HG03378 (cell line): Measurements from ENCODE around the gene KLHL35.

Experiments
- ATAC-seq: cut with Tn5 transposase; IDR thresholded peaks from one replicate; pipeline ENCODE4 v1.9.1; 2021; ENCODE audit warnings: mild to moderate bottlenecking, moderate library complexity; ENCODE audit not compliant: unreplicated experiment

Gene KLHL35

GRCh38 chr11:75469785-75470405 lies 36.9 kb upstream of the KLHL35 start:
- no peak for ATAC-seq

- ATAC-seq: no peak
Observed at GRCh38 chr11:75468534-75469340, 35.7 kb upstream of the KLHL35 start.

GRCh38 chr11:75467881-75468280 lies 34.9 kb upstream of the KLHL35 start:
- no peak for ATAC-seq

- ATAC-seq: no peak
Observed at GRCh38 chr11:75467311-75467710, 34.3 kb upstream of the KLHL35 start.

- no peak for ATAC-seq
Observed at GRCh38 chr11:75465701-75466531, 32.9 kb upstream of the KLHL35 start.

GRCh38 chr11:75463106-75463774 lies 30.2 kb upstream of the KLHL35 start:
- no peak for ATAC-seq

- no peak for ATAC-seq
Observed at GRCh38 chr11:75462117-75462653, 29.2 kb upstream of the KLHL35 start.

GRCh38 chr11:75461151-75461550 lies 28.1 kb upstream of the KLHL35 start:
- no peak for ATAC-seq

- no peak for ATAC-seq
Observed at GRCh38 chr11:75456596-75457183, 23.7 kb upstream of the KLHL35 start.

- no peak for ATAC-seq
Observed at GRCh38 chr11:75454987-75455386, 22.0 kb upstream of the KLHL35 start.

- ATAC-seq: no peak
Observed at GRCh38 chr11:75453916-75454655, 21.1 kb upstream of the KLHL35 start.

- ATAC-seq: no peak
Observed at GRCh38 chr11:75450826-75451821, 18.1 kb upstream of the KLHL35 start.

GRCh38 chr11:75450236-75450635 lies 17.2 kb upstream of the KLHL35 start:
- no peak for ATAC-seq

- no peak for ATAC-seq
Observed at GRCh38 chr11:75449776-75450175, 16.8 kb upstream of the KLHL35 start.

GRCh38 chr11:75449271-75449670 lies 16.3 kb upstream of the KLHL35 start:
- no peak for ATAC-seq

- ATAC-seq: no peak
Observed at GRCh38 chr11:75447415-75447814, 14.4 kb upstream of the KLHL35 start.

- no peak for ATAC-seq
Observed at GRCh38 chr11:75445315-75445953, 12.4 kb upstream of the KLHL35 start.

GRCh38 chr11:75443043-75443442 lies 10.0 kb upstream of the KLHL35 start:
- ATAC-seq: no peak
